GM19452 (cell line): Measurements from ENCODE around the gene CDH12.
"Not testable (repeated sequence)": the region's sequence is repeated elsewhere in the genome, so short reads cannot be mapped to it uniquely, and the experiment has no call there.

Experiments used
- ATAC-seq: cut with Tn5 transposase; IDR thresholded peaks from one replicate; pipeline ENCODE4 v1.9.1; 2021; ENCODE audit not compliant: unreplicated experiment

The CDH12 gene

GRCh38 chr5:22577006-22577405, 276.1 kb downstream of the CDH12 start:
- ATAC-seq = no peak

- ATAC-seq = no peak
Measured at GRCh38 chr5:22572941-22573340, 280.2 kb downstream of the CDH12 start.

GRCh38 chr5:22567983-22568382, 285.2 kb downstream of the CDH12 start:
- ATAC-seq = no peak

- ATAC-seq = no peak
Measured at GRCh38 chr5:22560147-22560546, 293.0 kb downstream of the CDH12 start.

GRCh38 chr5:22557251-22557650, 295.9 kb downstream of the CDH12 start:
- no peak for ATAC-seq

GRCh38 chr5:22554475-22554874, 298.7 kb downstream of the CDH12 start:
- no peak for ATAC-seq

GRCh38 chr5:22549876-22550671, 303.1 kb downstream of the CDH12 start:
- no peak for ATAC-seq

- ATAC-seq = no peak
Measured at GRCh38 chr5:22542340-22542739, 310.8 kb downstream of the CDH12 start.

- no peak for ATAC-seq
Measured at GRCh38 chr5:22541037-22541436, 312.1 kb downstream of the CDH12 start.

GRCh38 chr5:22539762-22540161, 313.4 kb downstream of the CDH12 start:
- ATAC-seq = no peak

- no peak for ATAC-seq
Measured at GRCh38 chr5:22531986-22532385, 321.2 kb downstream of the CDH12 start.

GRCh38 chr5:22521521-22521920, 331.6 kb downstream of the CDH12 start:
- no peak for ATAC-seq

- ATAC-seq = not testable (repeated sequence)
Measured at GRCh38 chr5:22516497-22516896, 336.6 kb downstream of the CDH12 start.

GRCh38 chr5:22514231-22514630, 338.9 kb downstream of the CDH12 start:
- no peak for ATAC-seq

- ATAC-seq = no peak
Measured at GRCh38 chr5:22505891-22506290, 347.3 kb downstream of the CDH12 start.

- ATAC-seq = no peak
Measured at GRCh38 chr5:22504411-22504810, 348.7 kb downstream of the CDH12 start.

GRCh38 chr5:22500556-22500955, 352.6 kb downstream of the CDH12 start:
- ATAC-seq = no peak

GRCh38 chr5:22496666-22497065, 356.5 kb downstream of the CDH12 start:
- no peak for ATAC-seq

GRCh38 chr5:22495016-22495720, 358.0 kb downstream of the CDH12 start:
- no peak for ATAC-seq

GRCh38 chr5:22488427-22488826, 364.7 kb downstream of the CDH12 start:
- ATAC-seq = no peak

GRCh38 chr5:22480305-22480704, 372.8 kb downstream of the CDH12 start:
- no peak for ATAC-seq

GRCh38 chr5:22473886-22474285, 379.3 kb downstream of the CDH12 start:
- ATAC-seq = no peak
